DOHH2 (cell line): ENCODE results near the gene EME2.

Source experiments
- H3F3A ChIP-seq: fragments of 200-600 bp; sonication (generic), shearing (Covaris generic); 2 replicates; pipeline ENCODE4 v1.6.0; 2016; ENCODE audit warnings: antibody characterized with exemption, mild to moderate bottlenecking; ENCODE audit not compliant: control insufficient read depth, insufficient read depth
- H3K27ac ChIP-seq: fragments of 200-600 bp; sonication (generic); 2 replicates; pipeline ENCODE4 v1.5.1; 2014; ENCODE audit warnings: low read depth, mild to moderate bottlenecking, low read length, moderate library complexity
- H3K27me3 ChIP-seq: fragments of 200-600 bp; sonication (generic); 2 replicates; pipeline ENCODE4 v1.6.1; 2014; ENCODE audit warnings: mild to moderate bottlenecking, low read length, mixed read lengths; ENCODE audit not compliant: control insufficient read depth
- H3K36me3 ChIP-seq: fragments of 200-600 bp; sonication (generic); 2 replicates; pipeline ENCODE4 v1.6.1; 2014; ENCODE audit warnings: mild to moderate bottlenecking, low read length, moderate library complexity, mixed read lengths; ENCODE audit not compliant: control insufficient read depth
- H3K4me1 ChIP-seq: fragments of 200-600 bp; sonication (generic); 2 replicates; pipeline ENCODE4 v1.6.1; 2014; ENCODE audit warnings: mild to moderate bottlenecking, low read length, mixed read lengths; ENCODE audit not compliant: control insufficient read depth
- H3K4me2 ChIP-seq: fragments of 200-600 bp; sonication (generic); 2 replicates; pipeline ENCODE4 v1.6.0; 2014; ENCODE audit warnings: mild to moderate bottlenecking, low read length, moderate library complexity
- H3K4me3 ChIP-seq: fragments of 200-600 bp; sonication (generic); 2 replicates; pipeline ENCODE4 v1.5.1; 2014; ENCODE audit warnings: mild to moderate bottlenecking, low read length, mixed read lengths
- H3K79me2 ChIP-seq: fragments of 200-600 bp; sonication (generic); 2 replicates; pipeline ENCODE4 v1.6.1; 2014; ENCODE audit warnings: mild to moderate bottlenecking, low read length, mixed read lengths; ENCODE audit not compliant: control insufficient read depth
- H3K9me2 ChIP-seq: fragments of 200-600 bp; sonication (generic); replicated peaks from 2 replicates; pipeline ENCODE4 v1.6.1; 2014; ENCODE audit warnings: mild to moderate bottlenecking, low read length, mixed read lengths; ENCODE audit not compliant: control insufficient read depth
- H3K9me3 ChIP-seq: fragments of 200-600 bp; sonication (generic); 2 replicates; pipeline ENCODE4 v1.6.1; 2014; ENCODE audit warnings: antibody characterized with exemption, low read length, mixed read lengths; ENCODE audit not compliant: control insufficient read depth, insufficient read depth
- H4K20me1 ChIP-seq: fragments of 200-600 bp; sonication (generic); 2 replicates; pipeline ENCODE4 v1.6.0; 2014; ENCODE audit warnings: low read depth, mild to moderate bottlenecking, antibody characterized with exemption, low read length, moderate library complexity; ENCODE audit not compliant: control insufficient read depth, insufficient read depth
- EZH2phosphoT487 ChIP-seq: fragments of 200-600 bp; sonication (generic); IDR thresholded peaks from 2 replicates; pipeline ENCODE4 v1.6.1; 2017; ENCODE audit warnings: borderline replicate concordance, mild to moderate bottlenecking, antibody characterized with exemption, low read length, moderate library complexity, mixed read lengths
- TF ChIP-seq, protein P1 (sequence below): fragments of 200-600 bp; sonication (generic); IDR thresholded peaks from one replicate; pipeline ENCODE4 v1.5.1; 2014; ENCODE audit warnings: antibody characterized with exemption, mild to moderate bottlenecking, low read depth, low read length; ENCODE audit not compliant: poor library complexity, severe bottlenecking

EME2 gene

DNA sequence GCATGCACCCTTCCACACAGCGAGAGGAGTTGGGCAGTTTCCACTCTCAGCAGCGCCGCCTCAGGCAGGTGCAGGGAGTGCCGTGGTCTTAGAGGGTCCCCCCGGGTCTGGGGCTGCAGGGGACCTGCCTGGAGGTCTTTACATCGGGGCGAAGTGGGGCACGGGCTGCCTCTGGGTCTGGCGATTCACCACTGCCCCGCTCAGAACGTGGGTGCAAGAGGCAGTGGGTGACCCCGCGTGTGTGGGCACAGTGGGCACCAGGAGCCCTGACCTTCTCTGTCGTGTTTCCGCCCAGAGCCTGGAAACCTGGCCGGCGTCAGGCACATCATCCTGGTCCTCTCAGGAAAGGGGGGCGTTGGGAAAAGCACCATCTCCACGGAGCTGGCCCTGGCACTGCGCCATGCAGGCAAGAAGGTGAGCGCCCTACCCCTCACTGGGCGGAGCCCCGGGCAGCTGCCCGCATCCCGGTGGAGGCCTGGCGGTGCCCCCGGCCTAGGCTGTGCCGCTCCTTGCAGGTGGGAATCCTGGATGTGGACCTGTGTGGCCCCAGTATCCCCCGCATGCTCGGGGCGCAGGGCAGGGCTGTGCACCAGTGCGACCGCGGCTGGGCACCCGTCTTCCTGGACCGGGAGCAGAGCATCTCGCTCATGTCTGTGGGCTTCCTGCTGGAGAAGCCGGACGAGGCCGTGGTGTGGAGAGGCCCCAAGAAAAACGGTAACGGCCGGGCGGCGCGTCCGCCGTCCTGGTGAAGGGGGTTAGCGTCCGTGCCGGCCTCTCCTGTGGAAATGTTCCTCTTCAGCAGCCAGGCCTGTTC, 13.8 kb downstream of the EME2 start:
- Histone ChIP-seq H3K36me3 (peaks cover 22% of the 10 kb centered on the region), H3K79me2 (peaks cover 57% of the 10 kb centered on the region), H3K27ac (no peak overlapping the region), H3K9me3 (no peaks in the 10 kb centered on the region), H4K20me1 (0 out of 2 replicates have a peak, but pooled peaks cover 5% of the 10 kb centered on the region), H3K27me3 (no peaks in the 10 kb centered on the region), H3F3A (no peaks in the 10 kb centered on the region), H3K4me3 (no peak overlapping the region), H3K9me2 (no peaks in the 10 kb centered on the region), H3K4me1 (peaks cover 10% of the 10 kb centered on the region), H3K4me2 (no peak overlapping the region)
- TF ChIP-seq EZH2phosphoT487 = no peak
- TF ChIP-seq, protein P1, sequence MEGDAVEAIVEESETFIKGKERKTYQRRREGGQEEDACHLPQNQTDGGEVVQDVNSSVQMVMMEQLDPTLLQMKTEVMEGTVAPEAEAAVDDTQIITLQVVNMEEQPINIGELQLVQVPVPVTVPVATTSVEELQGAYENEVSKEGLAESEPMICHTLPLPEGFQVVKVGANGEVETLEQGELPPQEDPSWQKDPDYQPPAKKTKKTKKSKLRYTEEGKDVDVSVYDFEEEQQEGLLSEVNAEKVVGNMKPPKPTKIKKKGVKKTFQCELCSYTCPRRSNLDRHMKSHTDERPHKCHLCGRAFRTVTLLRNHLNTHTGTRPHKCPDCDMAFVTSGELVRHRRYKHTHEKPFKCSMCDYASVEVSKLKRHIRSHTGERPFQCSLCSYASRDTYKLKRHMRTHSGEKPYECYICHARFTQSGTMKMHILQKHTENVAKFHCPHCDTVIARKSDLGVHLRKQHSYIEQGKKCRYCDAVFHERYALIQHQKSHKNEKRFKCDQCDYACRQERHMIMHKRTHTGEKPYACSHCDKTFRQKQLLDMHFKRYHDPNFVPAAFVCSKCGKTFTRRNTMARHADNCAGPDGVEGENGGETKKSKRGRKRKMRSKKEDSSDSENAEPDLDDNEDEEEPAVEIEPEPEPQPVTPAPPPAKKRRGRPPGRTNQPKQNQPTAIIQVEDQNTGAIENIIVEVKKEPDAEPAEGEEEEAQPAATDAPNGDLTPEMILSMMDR = no peak

DNA sequence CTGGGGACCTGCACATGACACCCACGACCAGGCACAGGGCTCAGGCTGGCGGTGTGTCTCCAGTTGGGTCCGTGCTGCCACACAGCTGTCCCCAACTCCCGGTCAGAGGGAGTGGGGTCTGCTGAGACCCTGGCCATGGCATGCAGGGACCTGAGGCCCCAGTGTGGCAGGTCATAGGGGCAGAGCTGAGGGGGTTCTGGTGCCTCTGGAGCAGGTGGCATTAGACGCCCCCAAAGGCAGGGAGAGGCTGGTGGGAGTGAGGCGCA, 14.4 kb downstream of the EME2 start:
- Histone ChIP-seq H3F3A (no peaks in the 10 kb centered on the region), H4K20me1 (0 out of 2 replicates have a peak, but pooled peaks cover 5% of the 10 kb centered on the region), H3K36me3 (peaks cover 22% of the 10 kb centered on the region), H3K4me1 (peaks cover 7% of the 10 kb centered on the region), H3K27me3 (no peaks in the 10 kb centered on the region), H3K9me2 (no peaks in the 10 kb centered on the region), H3K27ac (no peak overlapping the region), H3K4me3 (no peak overlapping the region), H3K4me2 (no peak overlapping the region), H3K9me3 (no peaks in the 10 kb centered on the region), H3K79me2 (peaks cover 52% of the 10 kb centered on the region)
- TF ChIP-seq, protein P1 = no peak
- no peak for TF ChIP-seq EZH2phosphoT487

DNA sequence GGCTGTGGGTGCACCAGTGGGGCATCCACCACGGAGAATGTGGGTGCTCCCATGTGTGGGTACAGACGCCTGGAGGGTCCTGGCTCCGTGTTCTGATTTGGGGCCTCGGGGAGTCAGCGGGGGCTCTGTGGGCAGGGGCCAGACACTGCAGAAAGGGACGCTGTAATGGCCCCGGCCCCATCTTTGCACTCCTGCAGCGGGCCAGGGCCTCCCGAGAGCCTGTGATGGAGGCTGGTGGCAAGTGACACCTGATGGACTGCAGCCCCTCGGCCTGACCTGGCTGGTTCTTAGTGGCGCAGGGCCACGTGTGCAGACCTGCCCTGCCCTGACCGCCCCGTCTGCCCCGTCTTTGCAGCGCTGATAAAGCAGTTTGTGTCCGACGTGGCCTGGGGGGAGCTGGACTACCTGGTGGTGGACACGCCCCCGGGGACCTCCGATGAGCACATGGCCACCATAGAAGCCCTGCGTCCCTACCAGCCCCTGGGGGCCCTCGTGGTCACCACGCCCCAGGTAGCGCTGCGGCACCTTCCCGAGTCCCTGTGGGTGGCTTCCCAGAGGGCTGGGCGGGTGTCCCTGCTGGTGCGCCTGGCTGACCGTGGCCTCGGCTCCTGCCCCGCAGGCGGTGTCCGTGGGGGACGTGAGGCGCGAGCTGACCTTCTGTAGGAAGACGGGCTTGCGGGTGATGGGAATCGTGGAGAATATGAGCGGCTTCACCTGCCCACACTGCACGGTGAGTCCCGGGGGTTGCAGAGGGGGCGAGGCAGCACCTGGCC, 14.9 kb downstream of the EME2 start:
- no peak overlapping the region for H3K27ac ChIP-seq
- H3K9me2 ChIP-seq = no peaks in the 10 kb centered on the region
- no peaks in the 10 kb centered on the region for H3F3A ChIP-seq
- peaks cover 22% of the 10 kb centered on the region for H3K36me3 ChIP-seq
- TF ChIP-seq, protein P1 = no peak
- TF ChIP-seq EZH2phosphoT487 = no peak
- H3K4me3 ChIP-seq = no peak overlapping the region
- H3K79me2 ChIP-seq = peaks cover 51% of the 10 kb centered on the region
- 0 out of 2 replicates have a peak, but pooled peaks cover 5% of the 10 kb centered on the region for H4K20me1 ChIP-seq
- H3K4me1 ChIP-seq = peaks cover 7% of the 10 kb centered on the region
- no peaks in the 10 kb centered on the region for H3K9me3 ChIP-seq
- H3K4me2 ChIP-seq = no peak overlapping the region
- H3K27me3 ChIP-seq = no peaks in the 10 kb centered on the region
